ENCODE data around the gene ADISSP.

ADISSP gene

DNA sequence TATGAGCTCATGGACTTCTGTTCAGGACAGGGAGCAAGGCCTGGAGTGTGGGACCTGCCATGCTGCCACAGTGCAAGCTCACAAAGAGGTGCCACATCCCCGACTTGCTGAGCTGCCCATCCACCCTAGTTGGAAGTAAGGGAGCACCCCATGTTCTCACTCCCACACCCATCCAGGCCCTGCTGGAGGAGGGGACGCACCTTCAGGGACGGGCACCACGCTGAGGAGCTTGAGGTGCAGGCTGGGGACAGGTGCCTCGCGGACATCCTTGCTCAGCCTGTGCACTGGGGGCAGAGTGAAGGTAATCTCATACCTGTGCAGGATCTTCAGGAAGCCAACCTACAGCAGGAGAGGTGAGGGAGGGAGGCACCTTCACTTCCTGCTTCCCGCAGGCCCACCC, 12.3 kb downstream of the ADISSP start:
- DNase-seq (ENCODE audit: low read depth): no peak

DNA sequence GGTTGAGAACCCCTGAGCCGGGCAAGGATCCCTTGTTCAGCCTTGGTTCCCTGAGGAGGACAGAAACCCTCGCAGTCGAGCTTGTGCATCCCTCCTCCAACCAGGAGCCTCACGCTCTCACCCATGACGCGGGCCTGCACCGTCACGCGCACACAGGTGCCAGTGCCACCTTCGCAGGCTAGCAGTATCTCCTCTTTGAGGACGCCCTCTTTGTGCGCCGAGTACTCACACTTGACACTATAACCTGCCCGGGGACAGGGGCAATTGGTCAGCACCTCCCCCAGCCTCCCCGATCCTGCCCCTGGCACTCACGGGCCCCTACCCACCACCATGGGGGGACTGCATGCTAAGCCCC, 13.3 kb downstream of the ADISSP start:
- no peak for DNase-seq (ENCODE audit: low read depth)

DNA sequence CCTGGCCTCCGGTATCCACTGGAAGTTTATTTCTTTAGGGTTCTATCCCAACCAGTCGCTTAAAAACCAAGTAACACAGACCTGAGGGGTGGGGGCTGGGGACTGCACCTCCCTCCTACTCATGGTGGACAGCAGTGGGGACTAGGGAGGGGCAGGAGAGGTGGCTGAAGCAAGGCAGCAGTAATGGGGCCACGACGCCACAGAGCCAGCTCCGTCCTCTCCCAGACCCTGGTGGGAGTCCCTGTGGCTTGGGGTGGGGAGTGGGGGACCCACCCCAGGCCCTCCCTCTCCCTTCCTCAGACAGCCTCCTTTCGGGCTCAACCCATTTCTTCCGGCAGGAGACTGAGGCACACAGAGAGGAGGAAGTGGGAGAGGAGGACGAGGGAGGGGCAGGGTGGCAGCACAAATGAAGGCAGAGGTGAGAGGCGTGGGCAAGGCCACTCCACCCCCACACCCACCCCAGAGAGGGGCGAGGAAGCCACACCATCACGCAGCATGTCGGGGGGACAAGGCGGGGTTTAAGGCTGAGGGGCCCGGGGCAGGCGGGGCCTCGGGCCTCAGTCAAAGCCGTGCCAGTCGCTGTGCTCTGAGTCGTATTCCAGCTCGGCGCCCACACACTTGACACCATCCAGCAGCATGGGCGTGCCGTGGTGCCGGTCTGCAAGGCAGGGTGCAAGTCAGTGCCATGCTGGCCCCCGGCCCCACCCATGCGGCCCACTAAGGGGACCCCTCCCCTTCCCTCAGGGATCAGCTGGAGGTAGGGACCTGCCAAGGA, 13.9 kb downstream of the ADISSP start:
- no peak for DNase-seq (ENCODE audit: low read depth)

DNA sequence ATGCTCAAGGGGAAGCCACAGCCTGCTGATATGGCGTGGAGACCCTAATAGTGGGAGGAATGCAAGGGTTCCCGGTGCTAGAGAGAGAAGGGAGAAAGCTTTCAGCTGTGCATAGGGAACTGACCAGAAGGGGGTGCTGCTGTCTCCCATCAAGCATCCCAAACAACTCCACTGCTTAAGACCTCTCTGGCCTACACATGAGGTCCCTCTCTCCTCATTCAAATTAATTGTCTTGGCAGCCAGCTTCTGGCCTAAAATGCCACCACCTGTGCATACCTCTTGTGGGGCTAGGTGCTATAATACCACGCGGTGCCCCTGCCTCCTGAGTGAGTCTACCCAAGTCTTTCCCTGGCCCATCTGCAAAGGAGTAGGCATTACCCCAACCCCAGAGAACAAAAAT, 14.5 kb downstream of the ADISSP start:
- DNase-seq (ENCODE audit: low read depth): peak; percentile 38

DNA sequence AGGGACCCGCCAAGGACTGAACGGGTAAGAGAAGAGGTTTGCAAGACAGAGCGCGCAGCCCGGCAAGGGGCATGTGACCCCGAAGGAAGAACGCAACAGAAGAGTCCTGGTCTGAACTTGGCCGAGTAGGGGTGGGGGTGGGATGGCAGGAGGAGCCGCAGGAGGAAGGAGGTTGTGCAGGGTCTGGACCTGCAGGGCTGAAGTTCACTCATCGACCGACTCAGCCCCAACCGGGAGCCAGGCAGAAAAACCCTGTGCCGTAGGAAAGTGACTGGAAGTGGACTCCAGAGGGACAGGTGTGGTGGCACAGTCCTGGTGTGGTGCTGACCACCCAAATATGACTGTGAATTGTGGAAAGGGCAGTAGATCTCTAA, 15.2 kb downstream of the ADISSP start:
- DNase-seq (ENCODE audit: low read depth): no peak

DNA sequence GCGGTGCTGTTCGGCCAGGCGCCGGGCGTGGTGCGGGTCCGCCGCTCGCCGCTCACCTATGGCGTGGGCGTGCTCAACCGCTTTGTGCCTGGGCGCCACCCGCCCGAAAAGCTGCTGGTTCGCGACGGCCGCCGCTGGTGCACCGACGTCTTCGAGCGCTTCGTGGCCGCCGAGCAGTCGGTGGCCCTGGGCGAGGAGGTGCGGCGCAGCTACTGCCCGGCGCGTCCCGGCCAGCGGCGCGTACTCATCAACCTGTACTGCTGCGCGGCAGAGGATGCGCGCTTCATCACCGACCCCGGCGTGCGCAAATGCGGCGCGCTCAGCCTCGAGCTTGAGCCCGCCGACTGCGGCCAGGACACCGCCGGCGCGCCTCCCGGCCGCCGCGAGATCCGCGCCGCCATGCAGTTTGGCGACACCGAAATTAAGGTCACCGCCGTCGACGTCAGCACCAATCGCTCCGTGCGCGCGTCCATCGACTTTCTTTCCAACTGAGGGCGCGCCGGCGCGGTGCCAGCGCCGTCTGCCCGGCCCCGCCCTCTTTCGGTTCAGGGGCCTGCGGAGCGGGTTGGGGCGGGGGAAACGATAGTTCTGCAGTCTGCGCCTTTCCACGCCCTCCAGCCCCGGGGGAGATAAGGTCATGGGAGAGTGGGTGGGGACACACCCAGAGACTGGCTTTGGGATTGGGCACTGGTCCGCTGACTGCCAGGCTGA, 15.7 kb downstream of the ADISSP start:
- DNase-seq (ENCODE audit: low read depth): peak; percentile 35

DNA sequence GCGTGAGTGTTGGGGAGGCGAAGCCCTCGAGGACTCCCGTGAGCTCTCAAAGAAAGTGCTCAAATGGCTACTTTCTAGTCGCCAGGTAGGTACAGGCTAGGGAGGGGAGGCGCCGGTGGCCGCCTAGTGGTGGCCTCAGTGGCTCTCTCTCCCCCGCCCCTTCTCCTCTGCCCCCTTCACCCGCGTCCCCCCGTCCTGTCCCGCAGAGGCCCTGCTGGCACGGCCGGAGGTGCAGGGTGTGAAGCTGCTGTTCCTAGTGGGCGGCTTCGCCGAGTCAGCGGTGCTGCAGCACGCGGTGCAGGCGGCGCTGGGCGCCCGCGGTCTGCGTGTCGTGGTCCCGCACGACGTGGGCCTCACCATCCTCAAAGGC, 16.3 kb downstream of the ADISSP start:
- DNase-seq (ENCODE audit: low read depth): no peak

DNA sequence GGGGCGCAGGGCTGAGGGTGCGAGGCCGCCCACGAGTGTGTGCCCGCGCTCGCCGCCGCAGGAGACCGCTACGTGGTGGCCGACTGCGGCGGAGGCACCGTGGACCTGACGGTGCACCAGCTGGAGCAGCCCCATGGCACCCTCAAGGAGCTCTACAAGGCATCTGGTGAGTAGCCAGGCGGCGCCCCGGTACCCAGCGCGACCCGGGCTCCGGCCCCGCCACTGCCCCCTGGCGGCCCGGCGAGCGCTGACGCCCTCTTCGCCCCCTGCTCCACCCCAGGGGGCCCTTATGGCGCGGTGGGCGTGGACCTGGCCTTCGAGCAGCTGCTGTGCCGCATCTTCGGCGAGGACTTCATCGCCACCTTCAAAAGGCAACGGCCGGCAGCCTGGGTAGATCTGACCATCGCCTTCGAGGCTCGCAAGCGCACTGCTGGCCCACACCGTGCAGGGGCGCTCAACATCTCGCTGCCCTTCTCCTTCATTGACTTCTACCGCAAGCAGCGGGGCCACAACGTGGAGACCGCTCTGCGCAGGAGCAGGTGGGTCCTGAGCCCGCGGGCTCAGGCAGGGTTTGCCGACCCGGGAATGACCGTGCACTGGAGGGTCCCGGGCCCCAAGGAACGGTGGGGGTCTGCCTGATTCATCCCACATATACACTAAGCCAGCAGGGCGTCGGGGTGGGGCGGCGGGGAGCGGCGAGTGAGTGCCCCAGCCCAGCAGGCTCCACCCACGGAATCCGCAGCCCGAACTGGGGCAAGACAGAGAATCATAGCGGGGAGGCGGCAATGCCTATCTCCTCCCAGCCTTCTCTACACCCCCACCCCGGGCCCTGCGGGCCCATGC, 17.6 kb downstream of the ADISSP start:
- no peak for DNase-seq (ENCODE audit: low read depth)

DNA sequence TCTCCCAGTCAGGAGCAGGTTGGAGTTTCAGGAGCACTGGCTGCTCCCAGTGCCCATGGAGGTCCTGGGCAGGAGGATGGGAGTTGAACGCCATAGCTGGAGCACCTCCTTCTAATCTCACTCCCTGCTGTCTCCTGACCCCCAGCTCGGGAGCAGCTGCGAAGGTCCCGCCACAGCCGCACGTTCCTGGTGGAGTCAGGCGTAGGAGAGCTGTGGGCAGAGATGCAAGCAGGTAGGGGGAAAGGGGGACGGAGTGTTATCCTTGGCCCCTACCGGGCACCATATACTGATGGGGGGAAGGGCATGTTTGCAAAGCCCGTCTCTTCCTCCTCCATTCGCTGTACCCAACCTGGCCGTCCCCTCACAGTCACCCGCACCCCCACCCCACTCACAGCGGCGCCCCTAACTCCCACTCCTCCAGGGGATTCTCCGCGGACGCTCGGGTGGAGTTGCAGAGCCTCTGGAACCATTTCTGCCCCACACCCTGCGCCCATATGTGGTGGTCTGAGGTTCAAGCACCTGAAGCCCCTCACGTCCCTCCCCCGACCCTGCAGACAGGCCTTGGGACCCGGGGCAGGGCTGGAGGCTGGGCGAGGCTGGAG, 18.4 kb downstream of the ADISSP start:
- DNase-seq (ENCODE audit: low read depth): no peak

DNA sequence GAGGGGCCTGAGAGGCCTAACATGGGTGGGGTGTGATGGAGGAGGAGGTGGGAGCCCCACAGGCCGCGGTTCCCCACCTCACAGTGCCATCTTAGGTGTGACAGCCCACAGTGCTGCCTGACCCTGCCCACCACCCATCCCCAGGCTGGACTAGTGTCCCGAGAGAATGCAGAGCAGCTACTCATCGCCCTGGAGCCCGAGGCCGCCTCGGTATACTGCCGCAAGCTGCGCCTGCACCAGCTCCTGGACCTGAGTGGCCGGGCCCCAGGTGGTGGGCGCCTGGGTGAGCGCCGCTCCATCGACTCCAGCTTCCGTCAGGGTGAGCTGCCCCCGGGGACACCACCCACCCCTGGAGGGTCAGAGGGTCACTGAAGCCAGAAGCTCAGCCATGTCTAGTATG, 19.5 kb downstream of the ADISSP start:
- no peak for DNase-seq (ENCODE audit: low read depth)

DNA sequence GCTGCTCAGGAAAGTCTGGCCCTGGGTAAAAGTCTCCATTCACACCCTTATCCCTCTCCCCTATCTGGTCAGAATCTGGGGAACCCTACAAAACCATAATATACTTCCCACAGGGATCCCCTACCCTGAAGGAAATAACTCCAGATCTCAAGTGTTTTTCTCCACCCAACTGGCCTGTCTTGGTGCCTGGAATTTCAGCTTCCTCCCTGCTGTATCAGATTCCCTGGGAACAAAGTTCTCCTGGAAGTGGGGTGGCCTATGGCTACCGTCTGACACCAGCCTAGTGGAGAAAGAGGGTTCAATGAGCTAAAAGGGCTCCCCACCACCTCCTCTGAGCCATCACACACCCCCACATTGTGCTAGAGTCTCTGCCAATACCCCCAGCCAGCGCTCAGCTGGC, 20.1 kb downstream of the ADISSP start:
- DNase-seq (ENCODE audit: low read depth): no peak

DNA sequence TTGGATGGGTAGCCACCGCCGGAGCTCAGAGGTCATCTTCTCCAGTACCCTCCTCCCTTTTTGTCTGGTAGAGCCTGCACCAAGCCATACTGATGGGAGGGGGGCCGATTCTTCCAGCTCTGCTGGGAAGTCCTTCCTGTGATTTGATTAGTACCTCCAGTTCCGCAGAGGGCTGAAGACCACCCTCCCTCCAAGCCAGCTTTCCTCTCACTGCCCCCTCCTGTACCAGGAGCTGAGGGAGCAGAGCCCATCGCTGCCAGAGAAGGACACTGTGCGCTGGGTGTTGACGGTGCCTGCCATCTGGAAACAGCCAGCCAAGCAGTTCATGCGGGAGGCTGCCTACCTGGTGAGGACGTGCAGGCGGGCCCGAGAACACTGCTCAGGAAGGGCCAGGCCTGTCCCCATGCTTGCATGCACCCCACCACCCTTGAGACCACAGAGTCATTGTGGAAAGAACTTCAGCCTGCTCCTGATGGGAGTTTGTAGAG, 21.8 kb downstream of the ADISSP start:
- no peak for DNase-seq (ENCODE audit: low read depth)

DNA sequence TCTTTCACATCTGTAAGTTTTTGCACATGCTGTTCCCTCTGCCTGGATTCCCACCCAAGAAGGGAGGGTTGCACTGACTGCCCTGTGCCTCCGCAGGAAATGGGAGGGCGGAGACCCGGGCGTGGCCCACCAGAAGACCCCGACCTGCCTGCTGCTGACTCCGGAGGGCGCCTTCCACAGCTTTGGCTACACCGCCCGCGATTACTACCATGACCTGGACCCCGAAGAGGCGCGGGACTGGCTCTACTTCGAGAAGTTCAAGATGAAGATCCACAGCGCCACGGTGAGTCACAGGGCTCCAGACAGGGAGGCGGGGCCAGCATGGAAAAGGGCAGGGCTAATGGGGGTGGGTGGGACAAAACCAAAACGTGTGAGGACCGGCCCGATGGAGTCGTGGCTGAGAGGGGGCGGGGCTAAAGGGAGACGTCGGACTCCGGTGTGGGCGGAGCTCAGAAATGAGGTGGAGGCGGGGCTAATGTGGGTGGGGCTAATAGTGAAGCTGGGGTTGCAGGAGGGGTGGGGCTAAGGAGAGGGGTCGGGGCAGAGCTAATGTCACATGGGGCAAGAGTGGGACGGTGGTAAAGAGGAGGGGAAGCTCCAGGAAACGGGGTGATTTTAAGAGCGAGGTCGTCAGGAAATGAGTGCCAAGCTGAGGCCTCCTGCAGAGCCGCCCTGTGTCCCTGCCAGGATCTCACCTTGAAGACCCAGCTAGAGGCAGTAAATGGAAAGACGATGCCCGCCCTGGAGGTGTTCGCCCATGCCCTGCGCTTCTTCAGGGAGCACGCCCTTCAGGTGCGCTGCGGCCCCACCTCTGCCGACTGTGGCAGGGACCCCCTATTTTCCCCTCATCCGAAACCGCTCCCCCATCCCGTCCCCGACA, 22.5 kb downstream of the ADISSP start:
- peak; percentile 55 for DNase-seq (ENCODE audit: low read depth)

DNA sequence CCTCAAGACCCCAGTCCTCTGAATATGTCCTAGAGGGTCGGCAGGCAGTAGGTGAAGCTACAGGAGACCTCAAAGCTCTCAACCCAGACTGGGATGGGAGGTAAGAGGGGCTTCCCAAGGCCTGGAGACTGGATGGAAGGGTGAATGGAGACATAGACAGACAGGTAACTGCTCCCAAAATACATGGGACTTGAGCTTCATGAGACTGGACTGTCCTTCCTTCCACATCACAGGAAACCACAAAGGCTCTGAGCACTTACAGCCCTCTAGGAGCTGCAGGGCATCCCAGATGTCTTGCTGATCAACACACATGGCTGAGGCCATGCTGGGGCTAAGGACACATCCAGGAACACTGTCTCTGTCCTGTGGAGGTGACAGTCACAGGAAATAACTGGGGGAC, 23.5 kb downstream of the ADISSP start:
- no peak for DNase-seq (ENCODE audit: low read depth)

DNA sequence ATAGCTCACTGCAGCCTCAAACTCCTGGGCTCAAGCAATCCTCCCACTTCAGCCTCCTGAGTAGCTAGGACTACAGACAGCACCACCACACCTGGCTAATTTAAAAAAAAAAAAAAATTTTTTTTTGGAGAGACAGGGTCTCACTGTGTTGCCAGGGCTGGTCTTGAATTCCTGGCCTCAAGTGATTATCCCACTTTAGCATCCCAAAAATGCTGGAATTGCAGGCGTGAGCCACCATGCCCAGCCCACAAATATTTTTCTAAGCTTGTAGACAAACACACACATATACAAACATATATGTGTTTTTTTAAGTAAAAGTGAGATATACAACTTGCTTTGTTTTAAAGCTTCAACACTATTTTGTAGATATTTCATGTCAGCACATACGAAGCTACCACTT, 24.3 kb downstream of the ADISSP start:
- no peak for DNase-seq (ENCODE audit: low read depth)

DNA sequence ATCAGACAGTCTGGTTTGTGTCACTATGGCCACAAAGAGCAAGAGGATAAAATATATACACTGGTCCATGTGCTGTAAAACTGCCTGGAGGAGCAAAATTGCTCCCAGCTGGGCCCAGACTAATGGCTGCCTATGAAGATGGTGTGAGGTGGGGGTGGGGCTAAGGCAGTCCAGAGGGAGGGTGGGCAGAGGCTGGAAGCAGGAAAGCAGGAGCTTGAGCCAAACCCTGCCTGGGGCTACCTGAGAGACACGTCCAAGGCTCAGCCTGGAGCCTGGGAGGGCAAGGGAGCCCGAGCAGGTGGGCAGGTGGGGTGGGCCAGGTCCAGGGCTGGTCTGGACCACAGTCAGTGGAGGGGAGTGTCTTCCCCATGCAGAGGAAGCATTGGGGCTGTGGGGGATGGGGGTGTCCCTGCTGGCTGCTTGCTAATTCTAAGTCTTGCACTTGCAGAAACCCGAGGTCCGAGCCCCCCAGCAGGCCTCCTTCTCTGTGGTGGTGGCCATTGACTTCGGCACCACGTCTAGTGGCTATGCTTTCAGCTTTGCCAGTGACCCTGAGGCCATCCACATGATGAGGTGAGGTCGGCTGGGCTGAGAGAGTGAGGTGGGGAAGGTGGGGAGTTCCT, 25.6 kb downstream of the ADISSP start:
- DNase-seq (ENCODE audit: low read depth): no peak

DNA sequence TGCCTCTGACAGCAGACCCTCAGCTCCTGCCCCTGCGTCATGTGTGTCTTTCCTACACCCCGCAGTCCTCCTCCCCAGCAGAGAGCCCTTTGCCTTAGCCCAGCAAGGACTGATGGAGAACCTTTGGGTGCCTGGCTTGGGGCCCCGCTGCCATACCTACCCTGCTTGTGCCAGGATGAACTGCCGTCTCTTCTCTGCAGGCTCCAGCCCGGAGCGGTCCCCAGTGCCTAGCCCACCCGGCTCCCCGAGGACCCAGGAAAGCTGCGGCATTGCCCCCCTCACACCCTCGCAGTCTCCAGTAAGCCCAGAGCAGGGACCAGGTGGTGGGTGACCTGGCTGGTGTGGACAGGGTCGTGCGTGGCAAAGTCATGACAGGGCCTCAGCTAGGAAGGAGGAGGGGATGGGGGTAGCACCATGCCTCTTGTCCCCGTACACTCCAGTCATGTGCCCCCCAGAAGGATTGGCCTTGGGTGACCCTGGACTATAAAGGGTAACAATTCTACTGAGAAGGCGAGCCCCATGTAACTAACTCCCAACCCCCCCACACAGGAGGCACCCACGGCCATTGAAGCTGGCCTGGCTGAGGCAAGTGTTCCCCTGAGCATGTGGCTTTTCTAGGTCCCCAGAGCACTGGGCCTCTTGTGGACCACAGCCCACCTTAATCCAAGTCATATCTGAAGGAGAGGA, 26.8 kb downstream of the ADISSP start:
- no peak for DNase-seq (ENCODE audit: low read depth)

DNA sequence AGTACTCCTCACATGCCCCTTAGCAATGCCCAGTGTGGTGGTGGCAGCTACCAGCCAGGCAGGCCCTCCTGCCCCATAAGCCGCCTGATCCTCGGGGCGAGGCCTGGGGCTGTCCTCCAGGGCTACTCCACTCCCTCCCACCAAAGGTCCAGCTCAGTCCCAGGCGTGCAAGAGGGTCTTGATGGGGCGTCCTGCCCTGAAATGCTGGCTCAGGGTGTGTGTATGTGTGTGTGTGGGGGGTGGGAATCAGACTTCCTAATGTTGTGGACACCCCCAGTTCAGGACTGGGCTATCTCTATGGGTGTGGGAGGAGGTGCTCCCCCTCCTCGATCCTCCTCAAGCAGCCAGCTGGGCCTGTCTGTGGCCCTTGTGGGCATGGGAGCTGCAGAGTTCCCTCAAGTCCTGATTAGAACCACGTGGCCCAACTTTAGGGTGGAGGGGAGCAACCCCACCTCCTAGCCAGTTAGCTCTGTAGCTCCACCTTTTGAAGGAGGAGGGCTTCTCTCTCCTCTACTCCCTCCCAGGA, 27.6 kb downstream of the ADISSP start:
- no peak for DNase-seq (ENCODE audit: low read depth)

DNA sequence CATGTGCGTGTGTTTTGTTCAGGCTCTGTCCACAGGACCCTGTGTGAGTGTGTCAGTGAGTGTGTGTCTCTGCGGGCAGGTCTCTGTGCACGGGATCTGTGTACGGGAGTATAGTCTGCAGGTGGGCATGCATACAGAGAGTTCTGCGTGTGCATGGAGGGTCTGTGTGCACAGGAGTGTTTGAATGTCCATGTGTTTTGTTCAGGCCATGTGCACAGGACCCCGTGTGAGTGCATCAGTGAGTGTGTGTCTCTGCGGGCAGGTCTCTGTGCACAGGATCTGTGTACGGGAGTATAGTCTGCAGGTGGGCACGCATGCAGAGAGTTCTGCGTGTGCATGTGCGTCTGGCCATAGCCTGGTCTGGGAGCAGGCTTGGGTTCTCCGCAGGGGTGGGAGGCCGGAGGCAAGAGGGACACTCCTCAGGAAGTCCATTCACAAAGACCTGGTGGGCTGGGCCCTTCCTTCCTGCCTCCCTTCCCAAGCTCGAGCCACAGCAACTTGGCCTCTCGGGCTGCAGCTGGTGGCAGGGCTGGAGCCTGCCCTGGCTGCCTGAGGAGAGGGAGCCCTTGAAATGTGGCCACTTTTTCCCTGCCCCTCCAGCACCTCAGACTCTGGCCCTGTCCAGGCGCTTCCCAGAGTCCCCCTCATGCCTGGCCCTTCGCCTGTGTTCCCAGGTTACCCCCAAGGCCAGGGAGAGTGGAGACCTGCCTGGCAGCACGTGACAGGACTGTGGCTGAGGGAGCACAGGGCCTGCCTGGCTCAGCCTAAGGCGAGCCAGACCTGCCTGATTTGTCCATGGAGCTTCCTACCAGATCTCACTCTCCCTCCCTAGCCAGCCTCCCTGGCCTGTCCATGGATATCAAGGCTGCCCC, 28.3 kb downstream of the ADISSP start:
- no peak for DNase-seq (ENCODE audit: low read depth)

All from stimulated activated CD8-positive, alpha-beta memory T cell treated with anti-CD3 and anti-CD28 coated beads, Interleukin-4, amount 100 ng/mL, for 24 hours (primary cell).